GM21576 (cell line): ENCODE results near the gene TTC39B.

ENCODE experiments used
- ATAC-seq: cut with Tn5 transposase; IDR thresholded peaks from one replicate; pipeline ENCODE4 v1.9.1; 2021; ENCODE audit warnings: mild to moderate bottlenecking, moderate library complexity; ENCODE audit not compliant: unreplicated experiment

The TTC39B gene

DNA sequence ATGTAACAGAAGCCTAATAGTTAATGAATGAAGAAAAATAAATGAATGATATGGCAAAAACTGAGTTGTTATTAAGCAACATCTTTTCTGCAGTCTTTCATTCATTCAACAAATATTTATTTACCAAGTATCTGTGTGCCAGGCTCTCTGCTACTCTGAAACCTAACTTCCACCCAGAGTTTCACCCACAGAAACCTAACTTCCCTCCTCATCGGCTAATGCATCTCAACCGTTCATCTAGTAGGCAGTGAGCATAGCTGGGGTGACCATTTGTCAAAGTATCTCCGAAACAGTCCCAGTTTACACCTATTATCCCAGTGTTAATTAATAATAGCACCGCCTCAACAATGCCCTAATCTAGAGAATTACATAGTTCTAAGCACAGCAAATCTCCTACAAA, 1.5 kb downstream of the TTC39B start:
- no peak for ATAC-seq

DNA sequence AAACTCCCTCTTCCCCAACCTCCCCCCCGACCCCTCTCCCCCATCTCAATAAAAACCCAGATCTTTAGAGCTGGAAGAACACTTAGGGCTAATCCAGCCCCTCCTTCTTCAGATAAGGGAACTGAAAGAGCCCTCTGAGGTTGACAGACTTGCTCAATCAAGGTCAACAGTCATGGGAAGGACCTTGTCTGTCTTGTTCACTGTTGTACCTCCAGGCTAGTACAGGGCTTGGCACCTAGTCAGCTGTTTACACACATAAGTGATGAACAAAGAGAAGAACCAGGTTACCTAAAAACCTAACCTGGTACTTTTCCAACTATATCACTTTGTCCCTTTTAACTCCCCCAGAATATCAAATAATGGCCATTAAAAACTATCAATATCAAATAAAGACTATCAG, 2.4 kb downstream of the TTC39B start:
- no peak for ATAC-seq

DNA sequence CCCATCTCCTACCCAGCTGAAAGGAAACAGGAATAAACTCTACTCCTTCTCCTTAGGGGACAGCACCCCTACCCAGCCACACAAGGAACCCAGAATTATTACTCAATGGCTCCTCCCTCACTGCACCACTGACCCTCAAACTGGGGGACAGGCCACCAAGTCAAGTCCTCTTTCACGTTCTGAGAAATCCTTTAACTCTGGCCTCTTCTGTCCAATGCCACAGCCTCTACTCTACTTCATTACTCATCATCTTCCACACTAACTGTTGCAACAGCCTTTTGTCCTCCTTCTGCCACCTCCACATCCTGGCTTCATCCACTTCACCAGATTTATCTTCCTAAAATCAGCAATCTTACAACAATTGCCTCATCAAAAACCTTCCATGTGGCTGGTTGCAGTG, 6.8 kb downstream of the TTC39B start:
- ATAC-seq = no peak

DNA sequence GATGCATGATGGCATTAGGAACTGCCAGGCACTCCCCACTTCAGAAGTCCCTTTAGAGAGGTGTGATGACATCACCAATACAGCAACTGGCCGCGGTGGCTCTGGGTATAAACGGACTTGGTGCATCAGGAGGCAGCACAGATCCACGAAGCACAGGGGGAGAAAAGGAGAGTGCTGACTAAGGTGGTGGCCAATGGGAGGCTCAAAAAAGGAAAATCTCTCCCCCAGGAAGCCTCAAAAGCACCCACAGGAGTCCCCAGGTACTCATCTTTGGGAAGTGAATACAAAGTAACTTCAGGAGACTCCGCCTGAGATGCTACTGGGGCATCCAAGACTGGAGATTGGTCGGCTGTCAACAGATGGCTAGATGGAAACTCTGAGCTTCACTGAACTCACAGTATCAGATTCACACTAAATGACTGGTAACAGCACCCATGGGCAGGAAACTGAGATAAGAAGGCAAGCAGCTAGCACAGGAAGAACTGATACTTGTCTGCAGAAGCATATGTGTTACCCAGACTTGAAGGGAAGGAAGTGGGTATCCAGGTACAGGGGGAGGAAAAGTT, 7.6 kb downstream of the TTC39B start:
- ATAC-seq = peak; percentile 90

DNA sequence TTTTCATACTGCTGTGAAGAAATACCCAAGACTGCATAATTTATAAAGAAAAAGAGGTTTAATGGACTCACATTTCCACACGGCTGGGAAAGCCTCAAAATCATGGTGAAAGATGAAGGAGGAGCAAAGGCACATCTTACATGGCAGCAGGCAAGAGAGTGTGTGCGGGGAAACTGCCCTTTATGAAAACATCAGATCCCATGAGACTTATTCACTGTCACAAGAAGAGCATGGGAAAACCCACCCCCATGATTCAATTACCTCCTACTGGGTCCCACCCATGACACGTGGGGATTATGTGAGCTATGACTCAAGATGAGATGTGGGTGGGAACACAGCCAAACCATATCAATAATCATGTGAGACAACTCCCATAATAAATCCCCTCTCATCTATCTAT, 8.7 kb downstream of the TTC39B start:
- ATAC-seq = no peak

DNA sequence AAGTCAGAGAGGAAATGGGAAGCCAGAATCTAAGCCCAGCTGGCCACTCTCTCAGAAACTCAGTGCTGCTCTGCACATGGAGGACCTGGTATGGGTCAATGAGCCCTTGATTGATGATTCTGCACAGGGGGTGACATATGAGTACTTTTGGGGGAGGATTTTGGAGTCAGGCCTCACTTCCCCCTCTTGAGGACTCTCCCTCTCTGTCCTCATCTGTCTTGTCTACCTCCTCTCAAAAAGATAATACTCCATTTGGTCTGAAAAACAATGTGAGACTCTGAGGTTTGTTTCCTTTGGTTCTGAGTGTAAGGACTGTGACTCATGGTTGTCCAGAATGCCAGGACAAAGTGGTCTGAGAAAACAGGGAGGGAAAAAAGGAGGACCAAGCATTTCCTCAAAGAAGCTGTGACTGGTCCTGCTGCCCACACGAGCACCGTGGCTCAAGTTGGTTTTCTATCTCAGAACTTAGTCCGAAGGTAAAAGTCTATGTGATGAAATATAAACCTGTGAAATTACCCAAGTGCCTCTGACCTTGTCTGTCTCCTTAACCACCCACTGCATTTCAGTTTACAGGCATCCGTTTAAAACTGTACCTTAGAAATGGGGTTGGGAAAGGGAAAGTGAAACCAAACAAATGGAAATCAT, 11.1 kb downstream of the TTC39B start:
- no peak for ATAC-seq

DNA sequence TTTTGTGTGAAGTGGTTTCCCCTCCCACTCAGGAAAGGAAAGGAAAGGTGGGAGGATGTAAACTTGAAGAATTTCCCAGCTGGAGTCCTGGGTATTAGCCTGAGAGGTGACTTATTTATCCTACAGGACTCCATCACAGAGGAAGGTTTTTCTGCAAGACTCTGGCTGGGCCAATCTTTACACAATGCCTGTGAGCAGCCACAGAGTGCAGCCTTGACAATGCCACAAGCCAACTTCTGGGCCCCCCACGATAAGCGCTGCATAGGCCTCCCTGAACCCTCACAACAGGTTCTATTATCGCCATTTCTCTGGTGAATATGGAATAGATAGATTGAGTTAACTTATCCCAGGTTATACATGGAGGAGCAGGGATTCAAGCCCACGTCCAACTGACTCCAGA, 12.4 kb downstream of the TTC39B start:
- ATAC-seq = no peak

DNA sequence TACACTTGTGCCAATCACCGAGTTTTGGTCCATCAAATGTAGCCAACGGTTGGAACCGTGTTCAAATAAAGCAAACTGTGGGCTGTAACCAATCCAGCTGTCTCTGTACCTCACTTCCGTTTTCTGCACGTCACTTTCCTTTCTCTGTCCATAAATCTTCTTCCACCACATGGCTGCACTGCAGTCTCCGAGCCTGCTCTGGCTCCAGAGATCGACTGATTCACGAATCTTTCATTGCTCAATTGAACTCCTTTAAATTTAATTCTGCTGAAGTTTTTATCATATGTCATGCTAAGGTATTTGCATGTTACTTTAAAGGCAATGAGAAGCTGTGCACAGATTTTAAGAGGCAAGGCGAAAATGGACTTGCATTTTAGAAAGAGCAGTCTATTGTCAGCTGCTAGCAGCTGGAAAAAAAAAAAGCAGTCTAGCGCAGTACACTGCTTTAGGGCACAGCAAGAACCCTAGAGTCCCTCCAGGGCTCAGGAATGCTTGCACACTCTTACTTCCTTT, 13.2 kb downstream of the TTC39B start:
- ATAC-seq = no peak

DNA sequence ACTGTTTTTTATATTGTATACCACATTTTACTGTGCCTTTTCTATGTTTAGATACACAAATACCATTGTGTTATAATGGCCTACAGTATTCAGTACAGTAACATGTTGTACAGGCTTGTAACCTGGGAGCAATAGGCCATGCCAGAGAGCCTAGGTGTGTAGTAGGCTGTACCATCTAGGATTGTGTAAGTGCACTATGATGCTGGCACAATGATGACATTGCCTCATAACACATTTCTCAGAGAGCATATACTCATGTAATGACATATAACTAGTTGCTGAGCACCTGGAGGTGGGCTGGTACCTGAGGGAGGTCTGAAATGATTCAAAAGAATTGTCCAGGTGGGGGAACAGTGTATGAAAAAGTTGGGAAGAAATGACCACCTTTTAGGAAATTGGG, 13.9 kb downstream of the TTC39B start:
- no peak for ATAC-seq

DNA sequence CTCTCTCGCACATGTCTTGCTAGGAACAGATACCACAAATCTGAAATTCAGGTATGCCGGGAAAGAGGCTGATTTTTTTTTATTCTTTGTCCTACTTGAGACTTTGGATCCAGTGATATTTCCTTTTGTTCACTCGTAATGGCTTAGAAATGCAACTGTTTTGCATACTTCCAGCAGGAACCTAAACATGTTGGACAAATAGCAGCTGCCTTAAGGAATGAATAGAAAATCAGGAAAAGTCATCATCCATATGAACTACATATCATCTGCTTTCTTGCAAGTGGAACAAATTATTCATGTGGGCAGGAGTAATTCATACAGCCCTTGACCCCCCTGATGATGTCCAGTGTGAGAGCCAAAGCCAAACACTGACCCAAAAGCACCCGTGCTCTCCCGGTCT, 17.4 kb downstream of the TTC39B start:
- ATAC-seq = no peak

DNA sequence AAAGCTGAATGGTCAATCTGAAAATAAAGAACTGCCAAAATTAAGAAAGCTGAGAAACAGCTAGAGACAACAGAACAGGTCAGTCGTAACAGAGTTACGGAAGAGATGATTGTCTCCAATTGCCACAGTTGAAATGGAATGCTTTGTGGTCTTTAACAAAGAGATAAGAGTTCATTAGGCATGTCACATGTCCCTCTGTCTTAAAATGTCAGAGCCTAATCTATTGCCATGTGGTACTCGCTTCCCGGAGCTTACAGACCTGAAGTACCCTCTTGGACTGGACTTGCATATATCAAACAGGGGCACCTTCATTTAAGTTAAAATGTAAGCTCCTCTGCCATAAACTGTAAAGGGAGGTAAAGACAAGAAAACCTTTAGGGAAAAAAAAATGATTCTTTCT, 19.7 kb downstream of the TTC39B start:
- no peak for ATAC-seq

DNA sequence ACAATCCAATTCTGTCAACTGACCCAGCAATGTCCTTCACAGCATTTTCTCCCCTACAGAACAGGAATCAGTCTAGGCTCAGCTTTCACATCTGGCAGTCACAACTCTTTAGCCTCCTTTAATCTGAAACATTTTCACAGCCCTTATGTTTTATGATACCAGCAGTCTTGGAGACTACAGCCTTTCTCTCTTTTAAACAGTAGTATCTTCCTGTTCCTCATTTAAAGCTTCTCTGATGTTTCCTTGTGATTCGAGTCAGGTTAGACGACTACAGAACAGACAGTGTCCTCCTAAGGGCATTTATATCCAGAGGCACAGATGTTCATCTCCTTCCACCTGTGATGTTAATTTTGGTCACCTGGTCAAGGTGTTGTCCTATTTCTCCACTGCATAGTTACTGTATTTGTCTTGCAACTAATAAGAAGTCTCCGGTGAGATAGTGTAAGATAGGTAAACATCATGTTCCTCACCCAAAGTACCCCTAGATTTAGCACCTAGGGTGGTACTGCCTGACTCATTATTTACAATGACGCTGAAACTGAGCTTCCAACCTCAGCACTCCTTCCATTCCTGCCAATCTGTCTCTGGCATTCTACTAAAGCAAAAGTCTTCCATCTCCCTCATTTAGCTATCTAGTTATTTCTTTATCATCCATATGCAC, 20.7 kb downstream of the TTC39B start:
- no peak for ATAC-seq

DNA sequence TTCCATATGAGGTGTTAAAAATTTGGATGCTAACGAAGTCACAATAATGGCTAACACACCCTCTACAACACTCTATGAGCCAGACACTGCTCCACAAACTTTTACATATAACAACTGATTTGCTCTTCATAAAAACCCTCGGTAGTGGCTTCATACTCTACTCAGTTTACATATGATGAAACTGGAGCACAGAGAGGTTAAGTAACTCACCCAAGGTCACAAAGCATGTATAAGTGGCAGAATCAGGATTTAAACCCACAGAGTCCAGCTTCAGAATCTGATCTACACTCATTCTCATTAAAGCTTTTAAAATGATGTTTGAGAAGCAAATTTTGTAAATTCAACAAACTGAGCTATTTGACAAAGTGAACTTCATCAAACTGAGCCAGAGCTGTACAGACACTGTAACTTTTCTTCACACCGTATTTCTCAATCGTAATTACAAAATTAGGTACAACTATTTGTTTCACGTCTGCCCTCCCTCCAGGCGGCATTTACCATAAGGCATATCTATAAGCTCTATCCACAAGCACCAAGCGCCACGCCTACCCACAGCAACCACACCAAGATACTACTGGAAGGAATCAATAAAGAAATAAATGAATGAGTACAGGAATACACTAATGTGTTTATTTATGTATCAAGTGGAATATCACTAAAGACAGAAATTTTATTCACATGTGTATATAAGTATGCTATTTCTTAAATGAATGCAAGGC, 24.3 kb downstream of the TTC39B start:
- ATAC-seq = no peak

DNA sequence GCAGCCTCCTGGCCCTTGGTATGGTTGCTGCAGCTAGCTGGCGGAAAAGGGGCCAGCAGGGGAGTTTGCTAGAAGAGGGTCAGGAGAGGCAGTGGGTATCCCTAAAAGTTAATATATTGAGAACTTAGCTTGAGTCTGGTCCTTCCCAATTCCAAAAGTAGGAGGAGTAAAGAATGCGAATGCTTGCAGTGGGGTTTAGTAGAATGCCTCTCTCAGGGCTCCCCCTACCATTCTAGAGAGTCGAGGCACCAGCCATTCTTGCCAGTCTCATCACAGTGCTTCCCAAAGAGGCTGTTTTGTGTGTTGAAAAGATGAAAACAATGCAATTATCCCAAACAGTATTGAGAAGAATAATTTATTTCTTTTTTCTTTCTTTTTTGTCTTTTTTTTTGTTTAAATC, 26.4 kb downstream of the TTC39B start:
- no peak for ATAC-seq

DNA sequence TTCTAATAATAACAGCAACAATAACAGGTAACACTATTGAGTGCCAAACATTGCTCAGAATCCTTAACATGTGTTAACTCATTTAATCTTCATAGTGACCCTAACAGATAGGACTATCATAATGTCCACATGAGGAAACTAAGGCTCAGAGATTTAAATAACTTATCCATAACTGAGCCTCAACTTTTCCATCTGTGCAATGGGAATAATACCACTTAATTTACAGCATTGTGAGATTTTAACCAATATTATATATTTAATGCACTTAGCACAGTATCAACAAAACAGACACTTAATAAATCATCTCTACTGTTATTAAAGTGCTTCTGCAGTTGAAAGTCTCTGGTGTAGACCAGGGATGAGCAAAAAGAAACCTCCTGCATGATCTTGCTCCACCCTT, 28.2 kb downstream of the TTC39B start:
- no peak for ATAC-seq

DNA sequence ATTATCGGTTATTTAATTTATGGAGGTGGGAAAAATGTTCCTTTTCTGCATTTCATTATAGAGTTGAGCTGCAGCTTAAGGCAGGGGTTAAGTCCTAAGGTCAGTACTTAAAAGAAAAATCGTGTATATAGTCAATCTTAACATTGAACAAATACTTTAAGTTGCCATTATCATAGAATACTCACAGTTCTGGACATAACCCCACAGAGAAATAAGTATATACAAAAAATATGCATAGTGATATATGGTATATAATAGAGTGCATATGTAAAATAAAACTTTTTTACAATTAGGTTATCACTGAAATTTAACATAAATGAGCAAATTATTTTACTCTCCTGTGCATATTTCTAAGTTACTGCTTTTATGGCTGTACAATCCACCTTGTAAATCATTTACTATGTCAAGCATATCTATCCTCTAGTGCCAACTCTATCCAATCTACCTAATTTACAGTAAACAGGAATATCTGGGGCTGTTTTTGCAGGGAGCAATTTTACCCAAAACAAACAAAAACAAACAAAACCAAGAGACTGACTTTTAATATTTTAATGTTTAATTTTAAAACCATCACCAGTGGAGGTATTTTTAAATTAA, 28.8 kb downstream of the TTC39B start:
- ATAC-seq = no peak

DNA sequence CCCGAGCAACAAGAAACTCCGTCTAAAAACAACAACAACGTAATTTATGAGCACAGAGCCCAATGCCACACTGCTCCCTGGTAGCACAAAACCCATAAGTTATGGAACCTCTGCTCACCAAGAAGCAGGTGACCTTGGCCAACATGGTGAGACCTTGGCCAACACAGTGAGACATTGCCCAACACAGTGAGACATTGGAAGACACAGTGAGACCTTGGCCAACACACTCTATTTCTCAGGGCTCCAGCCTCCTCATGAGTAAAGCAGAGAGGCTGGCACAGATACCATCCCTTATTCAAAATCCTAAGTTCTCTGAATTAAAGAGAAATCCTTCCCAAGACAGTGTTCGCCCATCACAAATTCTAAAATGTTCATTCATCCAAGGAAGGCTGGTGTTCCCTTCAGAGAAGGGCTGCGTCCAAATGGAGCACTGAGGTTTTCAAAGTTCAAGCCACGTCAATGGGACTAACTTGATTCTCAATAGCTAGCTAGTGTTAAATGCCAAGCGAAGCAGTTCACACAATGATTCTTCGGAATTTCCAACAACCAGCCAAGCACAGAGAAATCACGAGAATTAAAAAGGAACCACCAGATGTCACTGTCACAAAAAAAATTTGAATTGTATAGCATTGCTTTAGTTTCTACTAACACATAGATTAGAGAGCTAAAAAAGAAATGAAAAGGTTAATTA, 29.5 kb downstream of the TTC39B start:
- peak; percentile 49 for ATAC-seq

DNA sequence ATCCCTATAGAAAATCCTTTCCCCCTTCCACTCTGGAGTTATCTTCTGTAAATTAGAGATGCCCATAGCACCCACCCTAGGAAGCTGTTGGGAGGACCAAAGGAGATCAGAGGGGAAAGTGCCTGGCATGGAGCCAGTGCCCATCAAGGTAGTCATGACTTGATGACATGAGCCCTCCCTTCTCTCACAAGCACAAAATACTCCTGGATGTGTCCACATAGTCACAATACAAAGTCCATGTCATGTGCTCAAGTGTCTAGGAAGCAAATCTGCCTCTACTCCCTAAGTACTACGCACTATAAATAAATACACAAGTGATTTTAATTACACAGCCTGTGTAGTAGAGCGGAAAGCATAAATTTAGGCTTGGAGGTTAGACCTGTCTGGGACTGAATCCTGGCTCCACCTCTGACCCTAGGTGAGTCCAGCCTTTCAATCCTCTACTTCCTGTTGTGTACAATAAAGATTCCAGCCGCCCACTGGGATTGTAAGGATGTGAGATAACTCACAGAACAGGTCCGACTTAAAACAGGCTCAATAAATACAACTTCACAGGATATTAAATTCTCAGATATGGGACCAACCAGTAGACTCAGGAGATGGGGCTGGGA, 30.6 kb downstream of the TTC39B start:
- ATAC-seq = no peak

DNA sequence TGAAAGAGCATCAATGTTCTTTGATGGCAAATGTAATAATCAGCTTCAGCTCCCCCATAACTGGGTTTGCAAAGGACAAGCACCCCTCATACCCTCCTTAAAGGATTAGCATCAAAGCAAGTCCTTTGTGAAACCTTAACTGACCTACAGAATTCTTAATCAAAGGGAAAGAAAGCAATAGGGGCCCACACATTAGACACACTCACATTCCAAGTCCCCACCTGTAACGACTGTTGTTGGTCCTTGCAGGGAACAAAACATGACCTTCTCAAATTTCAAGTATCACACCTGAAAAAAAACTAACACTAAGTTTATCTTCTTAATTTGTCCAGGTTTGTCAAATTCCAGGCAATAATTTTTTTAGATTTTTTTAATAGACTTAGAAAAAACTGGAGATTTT, 32.6 kb downstream of the TTC39B start:
- ATAC-seq = no peak

DNA sequence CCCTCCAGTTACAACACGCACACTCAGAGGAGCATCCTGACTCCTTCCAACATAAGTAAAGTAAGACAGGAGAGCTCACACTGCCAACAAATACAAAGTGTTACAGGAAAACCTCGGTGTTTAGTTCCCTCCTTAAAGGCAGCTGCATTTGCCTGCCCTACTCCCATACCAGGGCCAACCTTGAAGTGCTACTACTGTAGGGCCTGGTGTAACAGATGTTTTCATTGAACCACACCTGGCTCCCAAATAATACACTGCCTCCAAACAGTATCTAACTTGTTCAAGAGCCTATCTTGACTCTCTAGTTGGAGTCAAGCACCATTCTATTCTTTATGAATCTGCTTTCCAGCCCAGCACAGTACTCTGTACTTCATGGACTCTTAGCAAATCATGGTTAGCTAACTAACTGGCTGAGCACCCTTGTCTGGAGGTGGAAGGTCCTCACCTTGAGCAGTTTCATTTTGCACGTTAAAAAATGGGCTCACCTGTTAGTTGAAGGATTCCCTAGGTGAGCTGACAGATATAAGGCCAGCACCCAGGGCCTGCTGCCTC, 34.6 kb downstream of the TTC39B start:
- no peak for ATAC-seq
